ENCODE data around the gene POU6F1.

GRCh38 chr12:51160814-51161459 is 56.9 kb downstream of the POU6F1 start:
- no peak for TF ChIP-seq CTCF (IDR thresholded peaks at IDR 0.05)
- no peak for TF ChIP-seq POLR2A (IDR thresholded peaks at IDR 0.05)
